CD1c-positive myeloid dendritic cell (primary cell): ENCODE measurements around the gene PDE4D.

Source experiments
- DNase-seq: peaks from one replicate; pipeline ENCODE4 v3.0.0-alpha.2; 2016; ENCODE audit errors: extremely low spot score

Gene PDE4D

GRCh38 chr5:59893429-59894227, at the start of gene PDE4D:
Gene PDE4D, minus strand, starts transcription at chr5:59893726.
- DNase-seq: peak; percentile 57

- DNase-seq: no peak
Observed at GRCh38 chr5:59937633-59938032, 44.1 kb upstream of the PDE4D start.

GRCh38 chr5:59923465-59923864, 29.9 kb upstream of the PDE4D start:
- no peak for DNase-seq

- DNase-seq: no peak
Observed at GRCh38 chr5:59922220-59922619, 28.7 kb upstream of the PDE4D start.

GRCh38 chr5:59921816-59922215, 28.3 kb upstream of the PDE4D start:
- DNase-seq: no peak

- no peak for DNase-seq
Observed at GRCh38 chr5:59919484-59919883, 26.0 kb upstream of the PDE4D start.

GRCh38 chr5:59917121-59917520, 23.6 kb upstream of the PDE4D start:
- no peak for DNase-seq

GRCh38 chr5:59905188-59905587, 11.7 kb upstream of the PDE4D start:
- DNase-seq: no peak

- DNase-seq: no peak
Observed at GRCh38 chr5:59897075-59897474, 3.5 kb upstream of the PDE4D start.

GRCh38 chr5:59891962-59892643, 1.4 kb downstream of the PDE4D start:
- no peak for DNase-seq

GRCh38 chr5:59887274-59887673, 6.3 kb downstream of the PDE4D start:
- no peak for DNase-seq

GRCh38 chr5:59874675-59875074, 18.9 kb downstream of the PDE4D start:
- no peak for DNase-seq

GRCh38 chr5:59873113-59873512, 20.4 kb downstream of the PDE4D start:
- DNase-seq: no peak

GRCh38 chr5:59866661-59867060, 26.9 kb downstream of the PDE4D start:
- no peak for DNase-seq

GRCh38 chr5:59864718-59865117, 28.8 kb downstream of the PDE4D start:
- no peak for DNase-seq

GRCh38 chr5:59863777-59864176, 29.7 kb downstream of the PDE4D start:
- DNase-seq: no peak

- DNase-seq: no peak
Observed at GRCh38 chr5:59856358-59856757, 37.2 kb downstream of the PDE4D start.

- DNase-seq: no peak
Observed at GRCh38 chr5:59850766-59851165, 42.8 kb downstream of the PDE4D start.

GRCh38 chr5:59847586-59847985, 45.9 kb downstream of the PDE4D start:
- no peak for DNase-seq

- no peak for DNase-seq
Observed at GRCh38 chr5:59845730-59846129, 47.8 kb downstream of the PDE4D start.

- DNase-seq: no peak
Observed at GRCh38 chr5:59843511-59844213, 49.9 kb downstream of the PDE4D start.

GRCh38 chr5:59842999-59843398, 50.5 kb downstream of the PDE4D start:
- peak; percentile 21 for DNase-seq

GRCh38 chr5:59840200-59840601, 53.3 kb downstream of the PDE4D start:
- no peak for DNase-seq
